Central memory CD8-positive, alpha-beta T cell (primary cell): ENCODE results near the gene ETV5.

Source experiments
- ATAC-seq: fragments of 150-1000 bp; cut with Tn5 transposase; replicated peaks from 2 replicates; pipeline ENCODE4 v1.10.0; 2022; ENCODE audit warnings: mild to moderate bottlenecking, moderate FRiP score, moderate number of reproducible peaks; ENCODE audit not compliant: poor library complexity, severe bottlenecking; ENCODE audit errors: extremely low read depth
- DNase-seq, 2 donors: peaks; one replicate each; pipeline ENCODE4 v3.0.0; 2021; ENCODE audit warnings: low spot score in 2 of 2
- H3K27ac Mint-ChIP-seq: one replicate; pipeline ENCODE4 v1.8.0; 2022; ENCODE audit warnings: low read depth, mild to moderate bottlenecking, moderate library complexity, mixed read lengths
- H3K27me3 Mint-ChIP-seq: one replicate; pipeline ENCODE4 v1.8.0; 2022; ENCODE audit warnings: mixed read lengths
- H3K36me3 Mint-ChIP-seq: one replicate; pipeline ENCODE4 v1.8.0; 2022; ENCODE audit warnings: mild to moderate bottlenecking, moderate library complexity, mixed read lengths; ENCODE audit not compliant: insufficient read depth
- H3K4me1 Mint-ChIP-seq: one replicate; pipeline ENCODE4 v1.8.0; 2022; ENCODE audit warnings: mixed read lengths
- H3K4me3 Mint-ChIP-seq: one replicate; pipeline ENCODE4 v1.8.0; 2022; ENCODE audit warnings: mild to moderate bottlenecking, moderate library complexity, mixed read lengths
- H3K9me3 Mint-ChIP-seq: one replicate; pipeline ENCODE4 v1.8.0; 2022; ENCODE audit warnings: mixed read lengths

Gene ETV5

DNA sequence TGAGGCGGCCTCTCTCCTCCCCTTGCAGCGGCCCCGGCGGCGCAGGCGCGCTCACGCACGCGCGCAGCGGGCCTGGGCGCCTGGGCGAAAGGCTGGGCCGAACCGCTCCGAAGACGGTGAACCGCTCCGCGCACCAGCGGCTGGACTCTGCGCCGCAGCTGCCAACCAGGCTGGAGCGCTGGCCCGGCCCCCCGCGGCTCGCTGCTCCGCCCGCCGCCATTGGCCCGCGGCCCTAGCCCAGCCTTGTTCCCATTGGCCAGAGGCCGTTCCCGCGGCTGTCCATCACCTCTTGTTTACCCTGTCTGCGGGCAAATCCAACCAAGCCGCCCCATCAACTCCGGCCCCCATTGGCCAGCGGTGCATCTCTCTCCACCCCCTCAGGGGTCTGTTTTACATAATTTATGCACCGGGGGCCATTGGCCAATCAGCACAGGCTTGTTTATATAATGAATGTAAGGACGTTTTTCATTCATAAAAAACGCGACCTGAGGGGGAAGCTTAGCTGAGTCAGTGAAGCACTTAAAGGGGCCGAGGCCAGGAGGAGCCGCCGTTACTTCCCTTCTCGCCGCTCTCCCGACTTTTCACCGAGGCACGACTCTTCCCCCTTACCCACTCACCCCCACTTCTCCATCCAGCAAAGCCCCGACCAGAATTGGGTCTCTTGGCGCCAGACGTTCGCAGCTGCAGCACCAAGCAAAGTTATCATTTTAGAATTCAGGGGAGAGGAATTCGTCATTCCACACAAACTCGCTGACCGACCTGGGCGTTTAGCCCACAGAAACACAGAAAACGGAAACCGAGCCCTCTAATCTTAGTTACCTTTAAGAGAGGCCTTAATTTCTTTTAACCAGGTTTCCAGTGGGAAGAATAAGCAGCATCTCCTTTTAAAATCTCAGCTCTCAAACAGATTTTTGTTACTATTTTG, at the start of gene ETV5:
Gene ETV5 (minus strand): TSS at position 149 of the 925 bp plus-strand sequence. CDS start 3,221 bp downstream, outside the sequence.
- H3K4me1 Mint-ChIP-seq: peaks cover 39% of the 10 kb centered on the region

DNA sequence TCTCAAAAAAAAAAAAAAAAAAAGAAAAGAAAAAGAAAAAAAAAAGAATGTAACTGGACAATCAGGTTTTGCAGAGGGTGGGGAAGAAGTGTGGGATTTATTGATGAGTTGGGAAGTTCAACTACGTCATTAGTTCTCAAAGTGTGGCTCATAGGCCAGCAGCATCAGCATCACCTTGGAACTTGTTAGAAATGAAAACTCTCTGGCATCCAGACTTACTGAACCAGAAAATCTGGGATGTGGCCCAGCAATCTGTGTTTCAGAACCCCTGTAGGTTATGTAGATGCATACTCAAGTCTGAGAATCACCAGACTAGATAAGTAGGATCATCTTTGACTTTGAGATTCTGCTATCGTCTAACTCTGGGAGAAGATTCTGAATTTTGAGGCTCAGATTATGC, 45.8 kb upstream of the ETV5 start:
- Mint-ChIP-seq H3K36me3 (no peaks in the 10 kb centered on the region), H3K4me1 (peaks cover 8% of the 10 kb centered on the region), H3K4me3 (no peak overlapping the region), H3K9me3 (no peaks in the 10 kb centered on the region), H3K27me3 (peaks cover 44% of the 10 kb centered on the region), H3K27ac (no peak overlapping the region)
- DNase-seq (no peak), ATAC-seq (no peak)

More for the DNA sequence above, at the start of gene ETV5:
- Mint-ChIP-seq H3K4me3 (peak within 1 kb of the TSS; percentile 90), H3K27ac (peak within 1 kb of the TSS; percentile 64), H3K27me3 (peaks cover 91% of the 10 kb centered on the region), H3K9me3 (no peaks in the 10 kb centered on the region), H3K36me3 (peaks cover 13% of the 10 kb centered on the region)
- DNase-seq (peak; percentile 72 to 85), ATAC-seq (peak; percentile 93)

DNA sequence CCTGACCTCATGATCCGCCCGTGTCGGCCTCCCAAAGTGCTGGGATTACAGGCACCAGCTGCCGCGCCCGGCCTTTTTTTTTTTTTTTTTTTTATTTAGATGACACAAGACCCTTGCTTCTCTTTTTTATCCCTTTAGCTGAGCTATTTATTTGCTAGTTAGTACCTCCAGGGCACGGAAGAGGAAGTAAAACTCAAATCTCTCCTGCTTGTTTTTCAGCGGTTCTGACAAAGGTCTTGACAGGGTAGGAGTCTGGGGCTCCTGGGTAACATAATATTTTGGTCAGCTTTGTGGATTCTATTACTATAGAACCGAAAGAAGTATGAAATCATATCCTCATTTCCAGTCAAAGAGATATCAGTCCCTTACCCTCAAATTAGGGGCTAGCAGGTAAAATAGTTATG, 44.0 kb upstream of the ETV5 start:
- no peak overlapping the region for H3K4me3 Mint-ChIP-seq
- no peak overlapping the region for H3K27ac Mint-ChIP-seq
- DNase-seq (no peak), ATAC-seq (peak; percentile 49)
- H3K4me1 Mint-ChIP-seq: peaks cover 8% of the 10 kb centered on the region
- H3K9me3 Mint-ChIP-seq: no peaks in the 10 kb centered on the region
- H3K36me3 Mint-ChIP-seq: no peaks in the 10 kb centered on the region
- H3K27me3 Mint-ChIP-seq: peaks cover 49% of the 10 kb centered on the region

DNA sequence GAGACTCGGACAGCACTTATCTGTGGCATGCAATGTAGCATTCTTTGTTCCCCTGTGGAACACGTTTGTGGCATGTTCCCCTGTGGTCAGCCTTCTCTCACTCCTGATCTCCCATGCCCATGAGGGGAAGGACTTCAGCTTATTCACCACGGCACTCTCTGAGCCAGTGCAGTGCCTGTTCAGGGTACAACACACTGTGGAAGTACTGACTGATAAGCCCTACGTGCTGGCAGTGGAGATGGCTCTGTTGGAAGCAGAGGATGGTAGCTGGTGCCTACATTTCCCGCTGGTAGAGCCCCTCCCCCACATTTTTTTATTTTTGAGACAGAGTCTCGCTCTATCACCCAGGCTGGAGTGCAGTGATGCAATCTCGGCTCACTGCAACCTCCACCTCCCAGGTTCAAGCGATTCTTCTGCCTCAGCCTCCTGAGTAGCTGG, 43.5 kb upstream of the ETV5 start:
- H3K27ac Mint-ChIP-seq: no peak overlapping the region
- ATAC-seq (no peak), DNase-seq (no peak)
- no peak overlapping the region for H3K4me3 Mint-ChIP-seq
- no peaks in the 10 kb centered on the region for H3K36me3 Mint-ChIP-seq
- H3K4me1 Mint-ChIP-seq: peaks cover 8% of the 10 kb centered on the region
- peaks cover 49% of the 10 kb centered on the region for H3K27me3 Mint-ChIP-seq
- no peaks in the 10 kb centered on the region for H3K9me3 Mint-ChIP-seq

DNA sequence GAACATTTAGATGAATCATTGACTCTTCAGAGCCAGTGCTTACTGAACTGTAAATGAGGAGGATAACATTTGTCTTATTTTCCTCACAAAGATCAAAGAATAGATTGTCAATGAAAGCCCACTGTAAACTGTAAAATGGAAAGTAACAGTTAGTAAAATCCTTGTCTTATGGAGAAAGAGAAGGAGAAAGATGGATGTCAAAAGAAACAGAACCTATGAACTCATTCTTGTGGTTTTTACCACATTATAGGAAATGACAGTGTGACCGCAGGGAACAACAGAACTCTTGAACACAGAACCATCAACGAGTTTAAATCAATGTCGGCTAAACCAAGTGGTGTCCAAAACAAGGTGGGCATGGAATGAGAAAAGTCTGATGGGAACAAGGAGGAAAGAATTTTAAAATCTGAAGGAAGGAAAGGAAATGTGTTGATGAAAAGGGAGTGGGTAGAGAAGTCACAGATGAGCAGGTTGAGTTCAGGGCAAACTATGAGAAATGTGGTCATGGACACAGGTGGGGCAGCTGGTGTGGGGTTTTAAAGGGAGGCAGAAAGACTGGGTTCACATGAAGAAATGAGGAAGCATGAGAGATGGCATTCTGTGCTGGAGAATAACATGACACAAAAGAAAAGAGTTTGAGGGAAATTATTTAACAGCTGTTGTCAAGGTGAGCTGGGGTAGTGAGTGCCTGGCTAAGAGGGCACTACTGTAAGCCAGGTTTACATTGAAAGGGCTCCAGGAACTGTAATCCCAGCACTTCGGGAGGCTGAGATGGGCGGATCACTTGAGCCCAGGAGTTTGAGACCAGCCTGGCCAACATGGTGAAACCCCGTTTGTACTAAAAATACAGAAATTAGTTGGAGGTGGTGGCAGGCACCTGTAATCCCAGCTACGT, 42.4 kb upstream of the ETV5 start:
- Mint-ChIP-seq H3K27ac (peak overlapping the region; percentile 16), H3K36me3 (no peaks in the 10 kb centered on the region), H3K4me3 (no peak overlapping the region), H3K4me1 (peaks cover 8% of the 10 kb centered on the region), H3K27me3 (peaks cover 51% of the 10 kb centered on the region), H3K9me3 (no peaks in the 10 kb centered on the region)
- no peak for DNase-seq
- ATAC-seq: no peak

DNA sequence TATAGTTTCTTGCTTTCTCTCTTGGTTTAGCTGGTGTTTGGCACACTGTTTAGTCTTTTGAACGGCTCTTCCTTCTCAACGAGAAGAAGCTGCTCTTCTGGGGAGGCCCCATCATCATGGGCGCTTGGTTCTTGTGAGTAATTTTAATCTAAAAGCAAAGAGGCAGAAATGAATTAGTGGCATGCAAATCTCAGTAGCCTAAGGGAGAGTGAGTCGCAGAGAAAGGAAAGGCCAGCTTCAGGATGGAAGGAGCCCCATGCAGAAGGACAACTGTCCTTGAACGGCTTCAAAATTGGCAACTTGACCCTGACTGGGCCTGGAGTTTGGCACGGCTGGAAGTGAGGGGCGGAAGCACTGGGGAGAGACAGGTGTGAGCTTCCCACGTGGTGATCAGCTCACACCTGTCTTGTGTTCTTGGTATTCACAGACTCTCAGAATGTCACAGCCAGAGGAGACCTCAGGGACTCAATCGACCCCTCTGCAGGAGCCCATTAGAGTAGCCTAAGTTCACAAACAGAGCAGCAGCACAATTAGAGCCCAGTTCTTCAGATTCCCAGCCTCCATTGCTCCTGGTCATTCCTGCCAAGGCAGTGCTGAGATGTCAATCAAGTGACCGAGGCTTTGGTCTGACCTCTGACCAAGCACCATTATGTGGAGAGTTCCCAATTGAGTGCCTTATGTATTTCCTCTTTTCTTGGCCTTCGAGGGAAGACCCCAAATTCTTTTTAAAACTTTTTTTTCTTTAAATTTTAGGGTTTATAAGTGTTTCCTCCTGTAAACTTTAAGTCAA, 41.3 kb upstream of the ETV5 start:
- Mint-ChIP-seq H3K4me3 (no peak overlapping the region), H3K4me1 (peaks cover 8% of the 10 kb centered on the region), H3K36me3 (no peaks in the 10 kb centered on the region), H3K27me3 (peaks cover 62% of the 10 kb centered on the region), H3K9me3 (no peaks in the 10 kb centered on the region), H3K27ac (no peak overlapping the region)
- no peak for DNase-seq
- no peak for ATAC-seq

DNA sequence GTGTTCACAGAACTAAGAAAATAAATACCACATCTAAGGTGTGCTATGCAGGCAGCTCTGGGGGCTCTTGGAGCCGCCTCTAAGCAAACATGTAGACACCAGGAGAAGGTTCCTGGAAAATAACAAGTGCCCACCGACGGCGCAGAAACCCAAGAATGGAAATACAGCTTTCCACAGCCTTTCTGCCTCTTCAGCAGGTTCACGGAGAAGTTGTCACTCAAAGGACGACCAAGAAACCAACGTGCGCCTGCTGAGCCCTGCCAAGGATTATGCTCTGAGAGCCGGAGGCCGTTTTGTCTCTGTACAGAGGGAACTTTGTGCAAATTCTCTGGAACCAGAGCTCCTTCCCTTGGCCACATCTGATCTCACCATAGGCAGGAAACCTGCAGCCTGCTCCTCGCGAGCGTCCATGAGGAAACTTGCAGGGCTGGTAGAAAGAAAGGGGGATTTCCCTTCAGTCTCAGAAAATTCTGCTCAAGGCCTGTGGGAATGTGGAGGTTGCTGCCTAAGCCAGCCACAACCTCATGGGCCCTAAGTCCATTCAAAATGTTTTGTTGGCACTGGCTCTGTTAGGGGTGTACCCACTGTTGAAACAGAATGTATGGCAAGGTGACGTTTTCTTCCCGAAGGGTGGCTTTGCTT, 40.6 kb upstream of the ETV5 start:
- DNase-seq: no peak
- H3K27ac Mint-ChIP-seq: no peak overlapping the region
- no peaks in the 10 kb centered on the region for H3K36me3 Mint-ChIP-seq
- H3K27me3 Mint-ChIP-seq: peaks cover 70% of the 10 kb centered on the region
- no peaks in the 10 kb centered on the region for H3K9me3 Mint-ChIP-seq
- H3K4me1 Mint-ChIP-seq: peaks cover 8% of the 10 kb centered on the region
- no peak for ATAC-seq
- no peak overlapping the region for H3K4me3 Mint-ChIP-seq

DNA sequence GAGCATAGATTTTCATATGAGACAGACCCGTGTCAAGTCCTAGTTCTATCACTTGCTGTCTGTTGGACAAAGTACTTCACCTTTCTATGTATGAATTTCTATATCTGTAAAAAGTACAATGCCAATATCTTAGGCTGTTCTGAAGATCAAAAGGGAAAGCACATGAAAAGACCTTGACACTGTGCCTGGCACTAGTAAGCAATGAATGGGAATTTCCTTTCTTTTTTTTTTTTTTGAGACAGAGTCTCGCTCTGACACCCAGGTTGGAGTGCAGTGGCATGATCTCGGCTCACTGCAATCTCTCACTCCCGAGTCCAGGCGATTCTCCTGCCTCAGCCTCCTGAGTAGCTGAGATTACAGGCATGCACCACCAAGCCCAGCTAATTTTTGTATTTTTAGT, 35.4 kb upstream of the ETV5 start:
- Mint-ChIP-seq H3K27ac (no peak overlapping the region), H3K27me3 (peaks cover 69% of the 10 kb centered on the region), H3K4me1 (no peaks in the 10 kb centered on the region), H3K9me3 (no peaks in the 10 kb centered on the region), H3K36me3 (no peaks in the 10 kb centered on the region), H3K4me3 (no peak overlapping the region)
- ATAC-seq: no peak
- DNase-seq: no peak

DNA sequence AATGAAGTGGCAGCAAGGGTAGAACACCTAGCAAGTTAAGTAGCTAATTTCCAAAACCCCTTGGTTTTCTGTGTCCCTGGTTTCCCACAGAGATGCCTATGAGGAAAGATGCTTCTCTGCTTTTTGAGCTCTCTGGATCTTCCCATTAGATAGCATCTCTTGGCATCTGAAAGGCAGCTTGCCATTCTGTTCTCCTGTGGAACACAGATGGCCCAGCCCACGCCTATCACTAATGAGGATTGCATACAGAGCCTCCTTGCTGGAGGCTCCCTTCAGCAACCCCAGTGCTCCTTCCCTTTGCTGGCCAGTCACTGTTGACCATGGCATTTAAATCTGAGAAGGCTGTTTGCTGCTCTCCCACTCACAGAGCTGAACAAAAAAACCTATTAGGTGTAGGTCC, 34.4 kb upstream of the ETV5 start:
- DNase-seq (no peak), ATAC-seq (no peak)
- Mint-ChIP-seq H3K27me3 (peaks cover 70% of the 10 kb centered on the region), H3K36me3 (no peaks in the 10 kb centered on the region), H3K9me3 (no peaks in the 10 kb centered on the region), H3K4me1 (no peaks in the 10 kb centered on the region), H3K27ac (no peak overlapping the region), H3K4me3 (no peak overlapping the region)

DNA sequence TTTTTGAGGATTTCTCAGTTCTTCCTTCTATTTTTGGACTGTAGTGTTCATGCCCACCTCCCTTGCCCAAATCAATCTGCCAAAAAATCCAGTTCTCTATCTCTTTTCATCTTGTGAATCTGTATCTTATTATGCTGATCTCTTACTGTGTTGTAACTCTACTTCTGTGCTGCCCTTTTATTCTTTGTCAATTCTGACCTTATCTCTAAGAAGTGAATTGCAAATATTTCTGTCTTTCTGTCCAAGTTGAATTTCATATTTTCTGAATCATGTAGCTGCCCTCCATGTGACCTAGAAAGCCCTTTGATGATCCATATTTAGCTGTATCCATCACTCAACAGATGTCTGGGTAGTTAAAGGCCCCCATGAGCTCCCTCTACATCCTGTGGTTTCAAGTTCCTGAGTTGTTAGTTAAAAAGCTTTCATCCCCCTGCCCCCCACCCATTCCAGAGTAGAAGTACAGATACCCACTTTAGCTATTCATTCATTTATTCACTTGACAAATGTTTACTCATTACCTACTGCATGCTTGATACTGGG, 33.6 kb upstream of the ETV5 start:
- ATAC-seq: no peak

DNA sequence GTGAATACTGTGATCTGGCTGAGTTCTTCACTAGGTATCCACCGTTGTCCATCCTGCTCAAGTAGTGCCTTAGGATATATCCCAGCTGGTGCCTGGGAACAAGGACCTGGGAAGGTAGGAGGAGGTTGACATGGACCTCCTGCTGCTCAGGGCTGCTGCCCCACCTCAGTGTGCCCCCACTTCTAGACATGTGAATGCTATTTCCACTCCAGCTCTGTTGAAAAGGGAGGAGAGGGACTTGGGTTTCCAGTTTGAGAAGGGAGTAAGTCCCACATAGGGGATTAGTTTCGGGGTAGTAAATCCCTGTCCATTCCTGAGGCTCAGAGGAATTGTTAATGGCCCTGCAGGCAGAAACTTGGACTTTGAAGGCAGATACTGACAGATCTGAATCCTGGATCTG, 32.9 kb upstream of the ETV5 start:
- no peak overlapping the region for H3K4me3 Mint-ChIP-seq
- H3K27ac Mint-ChIP-seq: no peak overlapping the region
- no peak for DNase-seq
- no peaks in the 10 kb centered on the region for H3K9me3 Mint-ChIP-seq
- no peaks in the 10 kb centered on the region for H3K4me1 Mint-ChIP-seq
- no peaks in the 10 kb centered on the region for H3K36me3 Mint-ChIP-seq
- H3K27me3 Mint-ChIP-seq: peaks cover 70% of the 10 kb centered on the region
- no peak for ATAC-seq

More for the DNA sequence above, 33.6 kb upstream of the ETV5 start:
- Mint-ChIP-seq H3K36me3 (no peaks in the 10 kb centered on the region), H3K27ac (no peak overlapping the region), H3K27me3 (peaks cover 70% of the 10 kb centered on the region), H3K4me3 (no peak overlapping the region), H3K4me1 (no peaks in the 10 kb centered on the region), H3K9me3 (no peaks in the 10 kb centered on the region)
- DNase-seq: no peak
